Measurements from ENCODE around the gene KCNMA1.

Gene KCNMA1

GRCh38 chr10:77180104-77180503, 457.5 kb downstream of the KCNMA1 start:
- Histone ChIP-seq H3K27ac (no peak overlapping the region), H2AFZ (no peak overlapping the region), H3K4me1 (no peaks in the 10 kb centered on the region), H3K9me3 (ENCODE audit: control insufficient read depth, low read length) (no peaks in the 10 kb centered on the region), H3K4me3 (ENCODE audit: low read depth, low read length) (no peak overlapping the region), H3K9ac (no peak overlapping the region), H3K79me2 (no peaks in the 10 kb centered on the region), H3K36me3 (ENCODE audit: control insufficient read depth, insufficient read depth, low read length) (no peaks in the 10 kb centered on the region), H3K4me2 (ENCODE audit: low read length) (no peak overlapping the region), H3K27me3 (ENCODE audit: control insufficient read depth, insufficient read depth, low read length) (no peaks in the 10 kb centered on the region)
- no peak for TF ChIP-seq CTCF (IDR thresholded peaks at IDR 0.05)

GRCh38 chr10:77179015-77179695, 458.5 kb downstream of the KCNMA1 start:
- H3K79me2 ChIP-seq = no peaks in the 10 kb centered on the region
- H3K4me2 ChIP-seq (ENCODE audit: low read length) = no peak overlapping the region
- H3K27ac ChIP-seq = no peak overlapping the region
- H3K4me1 ChIP-seq = no peaks in the 10 kb centered on the region
- no peaks in the 10 kb centered on the region for H3K36me3 ChIP-seq (ENCODE audit: control insufficient read depth, insufficient read depth, low read length)
- H2AFZ ChIP-seq = no peak overlapping the region
- TF ChIP-seq CTCF (IDR thresholded peaks at IDR 0.05) = no peak
- H3K9ac ChIP-seq = no peak overlapping the region
- H3K27me3 ChIP-seq (ENCODE audit: control insufficient read depth, insufficient read depth, low read length) = no peaks in the 10 kb centered on the region
- H3K9me3 ChIP-seq (ENCODE audit: control insufficient read depth, low read length) = no peaks in the 10 kb centered on the region
- no peak overlapping the region for H3K4me3 ChIP-seq (ENCODE audit: low read depth, low read length)

- H3K4me2 ChIP-seq (ENCODE audit: low read length) = no peak overlapping the region
- H3K79me2 ChIP-seq = no peaks in the 10 kb centered on the region
- no peaks in the 10 kb centered on the region for H3K4me1 ChIP-seq
- H3K9me3 ChIP-seq (ENCODE audit: control insufficient read depth, low read length) = no peaks in the 10 kb centered on the region
- H3K27me3 ChIP-seq (ENCODE audit: control insufficient read depth, insufficient read depth, low read length) = no peaks in the 10 kb centered on the region
- no peaks in the 10 kb centered on the region for H3K36me3 ChIP-seq (ENCODE audit: control insufficient read depth, insufficient read depth, low read length)
- TF ChIP-seq CTCF (IDR thresholded peaks at IDR 0.05) = no peak
- H2AFZ ChIP-seq = no peak overlapping the region
- no peak overlapping the region for H3K27ac ChIP-seq
- H3K9ac ChIP-seq = no peak overlapping the region
- no peak overlapping the region for H3K4me3 ChIP-seq (ENCODE audit: low read depth, low read length)
These were observed 460.0 kb downstream of the KCNMA1 start for GRCh38 chr10:77177589-77177988.

- Histone ChIP-seq H3K4me3 (ENCODE audit: low read depth, low read length) (no peak overlapping the region), H2AFZ (no peak overlapping the region), H3K27ac (no peak overlapping the region), H3K27me3 (ENCODE audit: control insufficient read depth, insufficient read depth, low read length) (no peaks in the 10 kb centered on the region), H3K9ac (no peak overlapping the region), H3K9me3 (ENCODE audit: control insufficient read depth, low read length) (no peaks in the 10 kb centered on the region), H3K36me3 (ENCODE audit: control insufficient read depth, insufficient read depth, low read length) (no peaks in the 10 kb centered on the region), H3K79me2 (no peaks in the 10 kb centered on the region), H3K4me2 (ENCODE audit: low read length) (no peak overlapping the region), H3K4me1 (no peaks in the 10 kb centered on the region)
- no peak for TF ChIP-seq CTCF (IDR thresholded peaks at IDR 0.05)
These were observed 460.4 kb downstream of the KCNMA1 start for GRCh38 chr10:77177161-77177560.

DNA sequence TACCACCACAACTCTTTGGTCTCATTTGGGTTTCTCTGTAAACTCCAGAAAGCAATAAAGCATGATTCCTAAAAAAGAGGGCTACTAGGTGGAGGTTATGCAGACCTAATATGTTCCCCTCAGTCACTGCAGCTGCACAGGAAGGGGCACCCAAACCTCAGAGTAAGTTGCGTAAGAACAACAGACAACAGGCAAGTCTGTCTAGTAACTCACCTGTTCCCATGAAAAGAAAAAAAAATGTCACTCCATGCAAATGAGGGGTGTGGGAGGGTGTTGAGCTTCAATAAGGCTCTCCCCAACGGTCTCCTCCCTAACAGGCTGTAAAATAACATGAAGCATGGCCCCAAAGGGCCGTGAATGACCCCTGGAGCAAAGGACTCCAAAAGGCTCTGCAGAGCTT, 461.4 kb downstream of the KCNMA1 start:
- H3K4me2 ChIP-seq (ENCODE audit: low read length) = no peak overlapping the region

More for the DNA sequence above, 461.4 kb downstream of the KCNMA1 start:
- Histone ChIP-seq H3K9ac (no peak overlapping the region), H3K27me3 (ENCODE audit: control insufficient read depth, insufficient read depth, low read length) (no peaks in the 10 kb centered on the region), H3K36me3 (ENCODE audit: control insufficient read depth, insufficient read depth, low read length) (no peaks in the 10 kb centered on the region), H3K4me3 (ENCODE audit: low read depth, low read length) (no peak overlapping the region), H3K9me3 (ENCODE audit: control insufficient read depth, low read length) (no peaks in the 10 kb centered on the region), H3K27ac (no peak overlapping the region), H2AFZ (no peak overlapping the region), H3K79me2 (no peaks in the 10 kb centered on the region), H3K4me1 (no peaks in the 10 kb centered on the region)
- no peak for TF ChIP-seq CTCF (IDR thresholded peaks at IDR 0.05)

Data from parathyroid adenoma (tissue), 2 donors.